OCI-LY1 (cell line): Measurements from ENCODE around the gene XKR7.

Experiments used
- EZH2 ChIP-seq: fragments of 200-600 bp; sonication (generic), shearing (Covaris generic); IDR thresholded peaks from 2 replicates; pipeline ENCODE4 v1.8.0; 2017; ENCODE audit warnings: borderline replicate concordance, mixed run types, mild to moderate bottlenecking, antibody characterized with exemption, low read length, moderate library complexity, mixed read lengths
- TF ChIP-seq, protein P1 (sequence below): fragments of 200-600 bp; sonication (generic), shearing (Covaris generic); IDR thresholded peaks from 2 replicates; pipeline ENCODE4 v1.5.1; 2017; ENCODE audit warnings: mild to moderate bottlenecking, antibody characterized with exemption, low read length, moderate library complexity, mixed read lengths

DNA sequence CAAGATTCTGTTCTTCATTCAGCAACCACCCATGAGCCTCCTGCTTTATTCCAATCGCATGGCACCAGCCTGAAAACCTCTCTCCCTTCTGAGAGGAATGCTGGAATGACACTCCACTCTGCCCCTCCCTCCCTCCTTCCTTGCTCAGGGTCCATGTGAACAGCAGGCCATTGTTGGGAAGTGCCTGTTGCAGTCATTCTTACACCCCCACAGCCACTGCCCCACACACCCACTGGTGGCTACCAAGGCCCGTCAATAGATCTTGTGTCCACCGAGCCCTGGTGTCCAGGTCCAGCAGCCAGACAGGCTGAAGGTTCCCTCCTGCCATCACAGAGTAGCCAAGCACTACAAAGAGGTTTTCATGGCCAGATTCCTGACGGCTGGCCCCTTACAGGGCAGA is 22.6 kb upstream of the XKR7 start:
- TF ChIP-seq, protein P1, sequence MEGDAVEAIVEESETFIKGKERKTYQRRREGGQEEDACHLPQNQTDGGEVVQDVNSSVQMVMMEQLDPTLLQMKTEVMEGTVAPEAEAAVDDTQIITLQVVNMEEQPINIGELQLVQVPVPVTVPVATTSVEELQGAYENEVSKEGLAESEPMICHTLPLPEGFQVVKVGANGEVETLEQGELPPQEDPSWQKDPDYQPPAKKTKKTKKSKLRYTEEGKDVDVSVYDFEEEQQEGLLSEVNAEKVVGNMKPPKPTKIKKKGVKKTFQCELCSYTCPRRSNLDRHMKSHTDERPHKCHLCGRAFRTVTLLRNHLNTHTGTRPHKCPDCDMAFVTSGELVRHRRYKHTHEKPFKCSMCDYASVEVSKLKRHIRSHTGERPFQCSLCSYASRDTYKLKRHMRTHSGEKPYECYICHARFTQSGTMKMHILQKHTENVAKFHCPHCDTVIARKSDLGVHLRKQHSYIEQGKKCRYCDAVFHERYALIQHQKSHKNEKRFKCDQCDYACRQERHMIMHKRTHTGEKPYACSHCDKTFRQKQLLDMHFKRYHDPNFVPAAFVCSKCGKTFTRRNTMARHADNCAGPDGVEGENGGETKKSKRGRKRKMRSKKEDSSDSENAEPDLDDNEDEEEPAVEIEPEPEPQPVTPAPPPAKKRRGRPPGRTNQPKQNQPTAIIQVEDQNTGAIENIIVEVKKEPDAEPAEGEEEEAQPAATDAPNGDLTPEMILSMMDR: no peak
- TF ChIP-seq EZH2: no peak
